Measurements from ENCODE around the gene TENT4A.

Gene TENT4A

GRCh38 chr5:6752236-6752635, 39.0 kb downstream of the TENT4A start:
- no peak for DNase-seq (ENCODE audit: insufficient read length, low spot score)
- no peak for TF ChIP-seq PAX5 (IDR thresholded peaks at IDR 0.05; ENCODE audit: insufficient read depth, low read length, severe bottlenecking)
- TF ChIP-seq POLR2A (IDR thresholded peaks at IDR 0.05; ENCODE audit: low read depth, low read length): no peak
- no peak for TF ChIP-seq POU2F2 (IDR thresholded peaks at IDR 0.05; ENCODE audit: low read depth, low read length)
- no peak for FAIRE-seq

- FAIRE-seq: no peak
- DNase-seq (ENCODE audit: insufficient read length, low spot score): no peak
- TF ChIP-seq TAF1 (IDR thresholded peaks at IDR 0.05; ENCODE audit: low read depth, low read length) (no peak), POLR2AphosphoS5 (IDR thresholded peaks at IDR 0.05; ENCODE audit: low read depth, low read length) (no peak), PAX5 (IDR thresholded peaks at IDR 0.05; ENCODE audit: insufficient read depth, low read length, severe bottlenecking) (no peak), SPI1 (IDR thresholded peaks at IDR 0.05; ENCODE audit: low read depth, low read length) (no peak), POU2F2 (IDR thresholded peaks at IDR 0.05; ENCODE audit: low read depth, low read length) (no peak), POLR2A (IDR thresholded peaks at IDR 0.05; ENCODE audit: low read depth, low read length) (no peak)
Observed at GRCh38 chr5:6752782-6753181, 39.5 kb downstream of the TENT4A start.

GRCh38 chr5:6753851-6754250, 40.6 kb downstream of the TENT4A start:
- TF ChIP-seq PAX5 (IDR thresholded peaks at IDR 0.05; ENCODE audit: insufficient read depth, low read length, severe bottlenecking): no peak
- TF ChIP-seq POU2F2 (IDR thresholded peaks at IDR 0.05; ENCODE audit: low read depth, low read length): no peak
- TF ChIP-seq SPI1 (IDR thresholded peaks at IDR 0.05; ENCODE audit: low read depth, low read length): no peak
- TF ChIP-seq POLR2A (IDR thresholded peaks at IDR 0.05; ENCODE audit: low read depth, low read length): no peak
- no peak for TF ChIP-seq TAF1 (IDR thresholded peaks at IDR 0.05; ENCODE audit: low read depth, low read length)
- TF ChIP-seq POLR2AphosphoS5 (IDR thresholded peaks at IDR 0.05; ENCODE audit: low read depth, low read length): no peak
- DNase-seq (ENCODE audit: insufficient read length, low spot score): no peak
- no peak for FAIRE-seq

GRCh38 chr5:6754766-6755165, 41.5 kb downstream of the TENT4A start:
- no peak for FAIRE-seq
- DNase-seq (ENCODE audit: insufficient read length, low spot score): no peak
- no peak for TF ChIP-seq TAF1 (IDR thresholded peaks at IDR 0.05; ENCODE audit: low read depth, low read length)
- TF ChIP-seq SPI1 (IDR thresholded peaks at IDR 0.05; ENCODE audit: low read depth, low read length): no peak
- no peak for TF ChIP-seq POLR2A (IDR thresholded peaks at IDR 0.05; ENCODE audit: low read depth, low read length)
- no peak for TF ChIP-seq POLR2AphosphoS5 (IDR thresholded peaks at IDR 0.05; ENCODE audit: low read depth, low read length)
- no peak for TF ChIP-seq POU2F2 (IDR thresholded peaks at IDR 0.05; ENCODE audit: low read depth, low read length)
- TF ChIP-seq PAX5 (IDR thresholded peaks at IDR 0.05; ENCODE audit: insufficient read depth, low read length, severe bottlenecking): no peak

GRCh38 chr5:6755519-6755918, 42.3 kb downstream of the TENT4A start:
- TF ChIP-seq SPI1 (IDR thresholded peaks at IDR 0.05; ENCODE audit: low read depth, low read length): no peak
- TF ChIP-seq POLR2A (IDR thresholded peaks at IDR 0.05; ENCODE audit: low read depth, low read length): no peak
- no peak for TF ChIP-seq POLR2AphosphoS5 (IDR thresholded peaks at IDR 0.05; ENCODE audit: low read depth, low read length)
- TF ChIP-seq TAF1 (IDR thresholded peaks at IDR 0.05; ENCODE audit: low read depth, low read length): no peak
- no peak for TF ChIP-seq PAX5 (IDR thresholded peaks at IDR 0.05; ENCODE audit: insufficient read depth, low read length, severe bottlenecking)
- no peak for TF ChIP-seq POU2F2 (IDR thresholded peaks at IDR 0.05; ENCODE audit: low read depth, low read length)
- DNase-seq (ENCODE audit: insufficient read length, low spot score) (no peak), FAIRE-seq (no peak)

GRCh38 chr5:6755941-6756340, 42.7 kb downstream of the TENT4A start:
- FAIRE-seq: no peak
- no peak for TF ChIP-seq TAF1 (IDR thresholded peaks at IDR 0.05; ENCODE audit: low read depth, low read length)
- TF ChIP-seq SPI1 (IDR thresholded peaks at IDR 0.05; ENCODE audit: low read depth, low read length): 0 out of 2 replicates have a peak, but pooled peaks have one; percentile 26
- TF ChIP-seq POLR2AphosphoS5 (IDR thresholded peaks at IDR 0.05; ENCODE audit: low read depth, low read length): no peak
- no peak for DNase-seq (ENCODE audit: insufficient read length, low spot score)

- FAIRE-seq: no peak
- no peak for DNase-seq (ENCODE audit: insufficient read length, low spot score)
- TF ChIP-seq PAX5 (IDR thresholded peaks at IDR 0.05; ENCODE audit: insufficient read depth, low read length, severe bottlenecking): no peak
- TF ChIP-seq POLR2AphosphoS5 (IDR thresholded peaks at IDR 0.05; ENCODE audit: low read depth, low read length): no peak
- TF ChIP-seq POLR2A (IDR thresholded peaks at IDR 0.05; ENCODE audit: low read depth, low read length): no peak
- TF ChIP-seq TAF1 (IDR thresholded peaks at IDR 0.05; ENCODE audit: low read depth, low read length): no peak
- TF ChIP-seq SPI1 (IDR thresholded peaks at IDR 0.05; ENCODE audit: low read depth, low read length): no peak
- no peak for TF ChIP-seq POU2F2 (IDR thresholded peaks at IDR 0.05; ENCODE audit: low read depth, low read length)
Observed at GRCh38 chr5:6757414-6757969, 44.3 kb downstream of the TENT4A start.

GRCh38 chr5:6758236-6758635, 45.0 kb downstream of the TENT4A start:
- no peak for FAIRE-seq
- TF ChIP-seq SPI1 (IDR thresholded peaks at IDR 0.05; ENCODE audit: low read depth, low read length) (no peak), POLR2AphosphoS5 (IDR thresholded peaks at IDR 0.05; ENCODE audit: low read depth, low read length) (0 out of 2 replicates have a peak, but pooled peaks have one; percentile 6), POLR2A (IDR thresholded peaks at IDR 0.05; ENCODE audit: low read depth, low read length) (peak; percentile 24; the same call in 1 of the 2 replicates), POU2F2 (IDR thresholded peaks at IDR 0.05; ENCODE audit: low read depth, low read length) (no peak), PAX5 (IDR thresholded peaks at IDR 0.05; ENCODE audit: insufficient read depth, low read length, severe bottlenecking) (no peak), TAF1 (IDR thresholded peaks at IDR 0.05; ENCODE audit: low read depth, low read length) (no peak)
- DNase-seq (ENCODE audit: insufficient read length, low spot score): no peak

GRCh38 chr5:6758706-6759105, 45.5 kb downstream of the TENT4A start:
- no peak for DNase-seq (ENCODE audit: insufficient read length, low spot score)
- no peak for TF ChIP-seq POU2F2 (IDR thresholded peaks at IDR 0.05; ENCODE audit: low read depth, low read length)
- no peak for TF ChIP-seq PAX5 (IDR thresholded peaks at IDR 0.05; ENCODE audit: insufficient read depth, low read length, severe bottlenecking)
- no peak for TF ChIP-seq SPI1 (IDR thresholded peaks at IDR 0.05; ENCODE audit: low read depth, low read length)
- TF ChIP-seq POLR2A (IDR thresholded peaks at IDR 0.05; ENCODE audit: low read depth, low read length): 0 out of 2 replicates have a peak, but pooled peaks have one; percentile 5
- no peak for TF ChIP-seq TAF1 (IDR thresholded peaks at IDR 0.05; ENCODE audit: low read depth, low read length)
- 0 out of 2 replicates have a peak, but pooled peaks have one; percentile 2 for TF ChIP-seq POLR2AphosphoS5 (IDR thresholded peaks at IDR 0.05; ENCODE audit: low read depth, low read length)
- no peak for FAIRE-seq

- TF ChIP-seq POU2F2 (IDR thresholded peaks at IDR 0.05; ENCODE audit: low read depth, low read length) (no peak), PAX5 (IDR thresholded peaks at IDR 0.05; ENCODE audit: insufficient read depth, low read length, severe bottlenecking) (no peak), POLR2AphosphoS5 (IDR thresholded peaks at IDR 0.05; ENCODE audit: low read depth, low read length) (no peak)
- FAIRE-seq (no peak), DNase-seq (ENCODE audit: insufficient read length, low spot score) (no peak)
Observed at GRCh38 chr5:6759401-6759800, 46.2 kb downstream of the TENT4A start.

Measured in GM12891 (cell line).